NB4 (cell line): Measurements from ENCODE around the gene MPC1.

Experiments used
- CTCF ChIP-seq: IDR thresholded peaks from one replicate; pipeline ENCODE4 v1.5.1; 2012; ENCODE audit warnings: low read depth, low read length
- POLR2A ChIP-seq: IDR thresholded peaks from 2 replicates; pipeline ENCODE4 v1.6.1; 2011; ENCODE audit warnings: mild to moderate bottlenecking; ENCODE audit not compliant: insufficient read length; ENCODE audit errors: extremely low read depth

- TF ChIP-seq POLR2A (no peak), CTCF (no peak)
Measured at GRCh38 chr6:166397849-166398248, 15.1 kb upstream of the MPC1 start.
